ENCODE measurements around the gene RTCA.

The RTCA gene

DNA sequence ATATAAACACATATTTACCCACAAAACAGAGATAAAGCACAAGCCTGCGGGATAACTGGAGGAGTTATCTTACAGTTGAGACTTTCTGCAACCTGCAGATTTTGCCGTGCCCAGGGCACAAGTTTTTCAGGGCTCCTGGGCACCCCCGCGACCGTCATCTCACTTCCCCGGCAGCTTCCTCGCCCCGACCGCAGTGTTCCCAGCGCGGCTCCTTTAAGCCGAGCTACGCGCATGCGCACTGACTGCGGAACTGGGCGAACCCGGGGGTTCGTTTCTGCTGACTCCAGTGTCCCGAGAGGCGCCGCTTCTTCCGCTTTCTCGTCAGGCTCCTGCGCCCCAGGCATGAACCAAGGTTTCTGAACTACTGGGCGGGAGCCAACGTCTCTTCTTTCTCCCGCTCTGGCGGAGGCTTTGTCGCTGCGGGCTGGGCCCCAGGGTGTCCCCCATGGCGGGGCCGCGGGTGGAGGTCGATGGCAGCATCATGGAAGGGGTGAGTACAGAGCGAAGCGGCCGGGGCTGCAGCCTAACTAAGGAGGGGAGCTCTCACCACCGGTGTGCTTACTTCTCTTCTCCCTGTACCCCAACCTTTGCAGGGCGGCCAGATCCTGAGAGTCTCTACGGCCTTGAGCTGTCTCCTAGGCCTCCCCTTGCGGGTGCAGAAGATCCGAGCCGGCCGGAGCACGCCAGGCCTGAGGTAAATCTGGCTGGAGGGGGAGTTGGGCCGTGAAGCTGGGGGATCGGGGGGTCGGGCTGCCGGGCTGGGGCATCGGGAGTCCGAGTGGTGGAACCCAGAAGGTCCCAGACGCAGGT is at the start of gene RTCA:
RTCA (plus strand) TSS at position 286 of the 810 bp plus-strand sequence; CDS start at position 446, 160 bp downstream.
- TF ChIP-seq, protein P1, sequence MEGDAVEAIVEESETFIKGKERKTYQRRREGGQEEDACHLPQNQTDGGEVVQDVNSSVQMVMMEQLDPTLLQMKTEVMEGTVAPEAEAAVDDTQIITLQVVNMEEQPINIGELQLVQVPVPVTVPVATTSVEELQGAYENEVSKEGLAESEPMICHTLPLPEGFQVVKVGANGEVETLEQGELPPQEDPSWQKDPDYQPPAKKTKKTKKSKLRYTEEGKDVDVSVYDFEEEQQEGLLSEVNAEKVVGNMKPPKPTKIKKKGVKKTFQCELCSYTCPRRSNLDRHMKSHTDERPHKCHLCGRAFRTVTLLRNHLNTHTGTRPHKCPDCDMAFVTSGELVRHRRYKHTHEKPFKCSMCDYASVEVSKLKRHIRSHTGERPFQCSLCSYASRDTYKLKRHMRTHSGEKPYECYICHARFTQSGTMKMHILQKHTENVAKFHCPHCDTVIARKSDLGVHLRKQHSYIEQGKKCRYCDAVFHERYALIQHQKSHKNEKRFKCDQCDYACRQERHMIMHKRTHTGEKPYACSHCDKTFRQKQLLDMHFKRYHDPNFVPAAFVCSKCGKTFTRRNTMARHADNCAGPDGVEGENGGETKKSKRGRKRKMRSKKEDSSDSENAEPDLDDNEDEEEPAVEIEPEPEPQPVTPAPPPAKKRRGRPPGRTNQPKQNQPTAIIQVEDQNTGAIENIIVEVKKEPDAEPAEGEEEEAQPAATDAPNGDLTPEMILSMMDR (IDR thresholded peaks at IDR 0.05) = no peak

DNA sequence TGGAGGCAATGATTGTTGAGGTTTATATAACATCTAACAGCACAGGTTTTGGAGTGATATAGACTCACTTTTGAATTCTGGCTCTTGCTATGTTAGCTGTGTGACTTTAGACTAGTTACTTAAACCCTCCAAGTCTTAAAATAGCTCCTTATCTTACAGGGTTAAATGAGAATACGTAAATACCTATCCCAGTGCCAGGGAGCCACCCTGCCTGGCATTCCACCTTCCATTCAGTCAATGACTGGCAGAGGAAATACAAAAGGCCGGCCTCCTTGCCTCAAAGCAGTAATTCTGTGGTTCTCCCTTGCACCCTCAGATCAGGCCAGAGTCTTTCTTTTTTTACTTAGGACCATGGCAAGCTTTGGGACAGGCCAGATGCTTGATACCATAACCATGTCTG is 48.2 kb upstream of the RTCA start:
- TF ChIP-seq, protein P1 (IDR thresholded peaks at IDR 0.05) = no peak

DNA sequence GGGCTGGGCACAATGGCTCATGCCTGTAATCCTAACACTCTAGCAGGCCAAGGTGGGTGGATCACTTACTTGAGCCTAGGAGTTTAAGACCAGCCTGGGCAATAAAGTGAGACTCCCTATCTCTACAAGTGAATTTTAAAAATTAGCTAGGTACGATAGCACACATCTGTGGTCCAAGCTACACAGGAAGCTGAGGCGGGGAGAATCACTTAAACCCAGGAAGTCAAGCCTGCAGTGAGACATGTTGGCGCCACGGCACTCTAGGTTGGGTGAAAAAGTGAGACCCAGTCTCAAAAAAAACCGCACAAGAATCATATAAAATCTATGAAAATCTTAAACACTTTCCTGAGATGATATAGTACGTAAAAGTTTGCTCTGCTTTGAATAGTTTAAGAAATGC is 46.6 kb upstream of the RTCA start:
- TF ChIP-seq, protein P1 (IDR thresholded peaks at IDR 0.05) = no peak

DNA sequence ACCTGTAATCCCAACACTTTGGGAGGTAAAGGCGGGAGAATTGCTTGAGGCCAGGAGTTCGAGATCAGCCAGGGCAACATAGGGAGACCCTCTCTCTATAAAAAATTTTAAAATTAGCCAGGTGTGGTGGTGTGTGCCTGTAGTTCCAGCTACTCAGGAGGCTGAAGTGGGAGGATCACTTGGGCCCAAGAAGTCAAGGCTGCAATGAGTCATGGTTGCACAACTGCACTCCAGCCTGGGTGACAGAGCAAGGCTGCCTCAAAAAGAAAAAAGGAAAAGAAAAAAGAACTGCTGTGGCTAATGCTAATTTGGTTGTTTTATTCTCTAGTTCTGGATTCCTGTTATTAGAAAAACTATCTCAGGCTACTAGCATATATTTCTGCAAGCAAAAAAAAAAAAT is 46.1 kb upstream of the RTCA start:
- TF ChIP-seq, protein P1 (IDR thresholded peaks at IDR 0.05) = no peak

DNA sequence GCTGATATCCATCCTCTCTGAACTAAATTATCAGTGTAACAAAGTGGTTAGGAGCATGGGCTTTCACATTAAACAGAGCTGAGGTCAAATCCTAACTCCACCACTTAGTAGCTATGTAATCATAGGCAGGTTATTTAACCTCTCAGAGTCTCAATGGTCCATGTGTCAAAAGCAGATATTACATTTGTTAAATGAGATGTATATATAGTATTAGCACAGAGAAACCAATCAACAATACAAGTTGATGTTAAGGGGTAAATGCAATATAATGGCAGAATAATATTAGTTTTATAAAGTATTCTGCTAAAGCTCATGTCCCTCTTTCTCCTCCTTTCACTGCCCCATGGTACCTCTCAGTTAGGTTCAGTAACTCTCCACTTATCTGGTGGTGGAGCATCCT is 43.6 kb upstream of the RTCA start:
- TF ChIP-seq, protein P1 (IDR thresholded peaks at IDR 0.05) = no peak

DNA sequence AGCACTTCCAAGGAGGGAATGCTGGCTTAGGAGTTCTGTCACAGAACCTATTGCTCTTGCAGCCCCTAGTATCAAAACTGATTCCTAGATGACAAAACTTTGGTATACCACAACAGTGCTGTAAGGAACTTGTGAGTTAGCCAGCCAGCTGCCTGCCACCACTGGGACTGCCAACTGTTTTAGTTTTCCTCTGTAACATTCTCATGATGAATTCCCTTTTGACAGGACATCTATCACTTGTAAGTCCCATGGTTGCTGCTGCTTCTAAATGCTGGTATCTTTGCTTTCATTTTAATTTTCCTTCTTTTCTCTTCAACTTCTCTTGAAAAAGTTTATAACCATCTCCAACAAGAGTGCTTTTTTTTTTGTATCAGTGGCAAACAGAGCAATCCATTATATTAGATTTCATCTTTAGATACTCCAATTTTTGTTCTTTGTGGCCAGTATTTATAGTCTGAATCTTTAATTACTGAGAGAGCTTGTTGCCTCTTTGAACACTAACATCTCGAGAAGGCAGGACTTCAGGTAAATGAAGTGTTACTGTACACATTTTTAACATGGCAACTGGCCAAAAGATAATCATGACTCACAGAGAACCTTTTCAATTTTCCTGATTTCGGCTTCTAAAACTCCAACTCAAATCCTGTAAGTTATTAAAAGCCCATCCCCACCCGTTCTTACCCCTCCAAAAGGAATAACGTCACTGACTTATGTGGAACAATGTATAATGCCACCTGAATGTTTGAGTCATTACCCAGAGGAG is 36.2 kb upstream of the RTCA start:
- TF ChIP-seq, protein P1 (IDR thresholded peaks at IDR 0.05) = no peak

DNA sequence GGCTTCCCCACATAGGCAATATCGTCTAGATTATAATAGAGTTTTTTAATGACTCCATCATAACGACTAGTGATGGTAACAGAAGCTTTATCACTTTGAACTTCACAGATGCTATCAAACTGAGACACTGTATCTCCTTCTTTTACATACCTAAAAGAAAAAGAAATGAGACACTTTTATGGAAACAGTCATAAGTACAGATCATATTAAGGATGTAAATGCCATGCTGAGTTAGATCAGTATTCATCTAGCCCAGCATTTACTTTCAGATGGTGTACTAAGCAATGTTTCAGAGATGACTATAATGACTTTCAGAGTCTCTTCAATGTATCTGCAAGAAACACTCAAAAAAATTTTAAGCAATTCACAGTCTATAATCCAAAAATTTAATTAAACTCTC is 35.3 kb upstream of the RTCA start:
- TF ChIP-seq, protein P1 (IDR thresholded peaks at IDR 0.05) = no peak

Data from LNCAP (cell line).